Measurements from ENCODE around the gene FICD. TPM values are rescaled to one million over a fixed set of nuclear protein-coding genes. Genes with fewer than 3 reads are reported as not detected.

The FICD gene
- total and polyA plus RNA-seq, 2 of the 13 experiments (the other 11 are each of a cell fraction or from before 2014, with no cell fraction given), result 0.99 to 3.0 TPM

DNA sequence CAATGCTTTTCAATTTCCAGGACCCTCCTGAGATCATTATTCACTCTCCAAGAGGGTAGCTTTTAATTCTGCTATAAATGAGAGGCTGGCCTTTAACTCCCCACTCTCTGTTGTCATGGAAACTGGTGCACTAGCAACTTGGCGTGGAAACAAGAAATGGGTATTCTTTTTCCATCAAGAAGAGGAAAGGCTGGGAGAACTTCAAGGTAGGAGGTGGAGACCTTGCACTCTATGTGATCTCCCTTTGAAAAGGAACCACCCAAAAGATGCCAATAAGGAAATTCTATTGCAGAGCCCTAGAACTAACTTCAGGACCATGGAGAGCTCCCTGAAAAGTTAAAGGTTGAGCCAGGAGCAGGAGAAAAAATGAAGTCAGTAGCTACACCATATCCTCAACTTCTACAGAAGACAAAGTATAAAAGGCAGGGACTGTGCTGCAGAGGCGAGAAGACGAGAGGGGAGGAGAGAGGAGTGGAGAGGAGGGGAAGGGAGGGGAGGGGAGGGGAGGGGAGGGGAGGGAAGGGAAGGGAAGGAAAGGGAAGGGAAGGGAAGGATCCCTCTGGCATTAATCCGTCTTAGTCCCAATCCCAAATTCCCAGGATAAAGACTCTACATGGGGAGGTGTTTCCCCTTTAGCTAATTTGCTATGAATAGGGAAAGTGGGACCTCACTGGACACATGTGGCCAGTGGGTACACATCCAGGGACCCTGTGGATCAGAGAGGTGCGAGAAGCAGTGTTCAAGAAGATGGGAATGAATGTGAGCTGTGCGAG lies 46.7 kb upstream of the FICD start:
- Histone ChIP-seq H3K9me3 (ENCODE audit: low read length) (no peaks in the 10 kb centered on the region), H3K9ac (ENCODE audit: insufficient read depth, low read depth, low read length) (no peak overlapping the region), H3K4me3 (replicated peaks in 1 of 3; ENCODE audit: insufficient read depth in 1 of 3, low read depth in 2 of 3, low read length in 3 of 3) (no peak overlapping the region), H2AFZ (ENCODE audit: low read length) (no peak overlapping the region), H3K4me2 (ENCODE audit: low read depth, low read length) (no peak overlapping the region), H3K79me2 (ENCODE audit: insufficient read depth, low read length) (no peaks in the 10 kb centered on the region), H3K27me3 (ENCODE audit: control insufficient read depth in 1 of 2, insufficient read depth in 2 of 2, low read length in 2 of 2) (no peaks in the 10 kb centered on the region; a peak in 2 of 5 replicates), H3K27ac (ENCODE audit: extremely low read length, insufficient read depth, low read length) (no peak overlapping the region), H3K4me1 (ENCODE audit: insufficient read depth, low read length) (no peaks in the 10 kb centered on the region), H3K36me3 (replicated peaks in 1 of 2; ENCODE audit: control insufficient read depth in 1 of 2, insufficient read depth in 2 of 2, low read length in 2 of 2) (no peaks in the 10 kb centered on the region), H4K20me1 (ENCODE audit: insufficient read depth, low read length) (no peaks in the 10 kb centered on the region)
- ChIA-PET CTCF (ENCODE audit: low intra/inter-chr PET ratio, low total read pairs) (no interaction called here), POLR2A (no interaction called here)
- DNase-seq (ENCODE audit: low spot score), result peak; percentile 21
- intact Hi-C loops (cut with micrococcal nuclease; ENCODE audit: unreplicated experiment), result no loop called here
- in situ Hi-C loops (cut with HindIII; ENCODE audit: extremely low pct_ligation_motif_present, low pct_unique_long_range_greater_than_20kb), result no loop called here
- 8% methylated on average over 6 of the region's 6 CpGs for WGBS (ENCODE audit: low lambda C conversion rate)
- no TSS peak for BruUV-seq (replicated peaks)
- no peak for FAIRE-seq
- ATAC-seq, result no peak
- TF ChIP-seq CSRNP1 (CRISPR knock-in tag; IDR thresholded peaks at IDR 0.05) (no peak), ZNF678 (CRISPR knock-in tag; IDR thresholded peaks at IDR 0.05) (no peak), PCBP1 (IDR thresholded peaks at IDR 0.05; ENCODE audit: borderline replicate concordance, low read depth, low read length) (0 out of 2 replicates have a peak, but pooled peaks have one; percentile 83), MYNN (CRISPR knock-in tag; IDR thresholded peaks at IDR 0.05; ENCODE audit: low read depth) (no peak), ETS1 (CRISPR knock-in tag; IDR thresholded peaks at IDR 0.05) (no peak), ZBTB3 (CRISPR knock-in tag; IDR thresholded peaks at IDR 0.05; ENCODE audit: borderline replicate concordance, low read depth) (no peak), EHMT2 (IDR thresholded peaks at IDR 0.05; ENCODE audit: borderline replicate concordance, low read depth, low read length) (peak; percentile 89), KDM4B (CRISPR knock-in tag; IDR thresholded peaks at IDR 0.05) (no peak), FOSL1 (CRISPR knock-in tag; IDR thresholded peaks at IDR 0.05; ENCODE audit: borderline replicate concordance) (no peak), RXRB (CRISPR knock-in tag; IDR thresholded peaks at IDR 0.05; ENCODE audit: borderline replicate concordance) (peak; percentile 23; the same call in 1 of the 2 replicates), ZNF331 (CRISPR knock-in tag; IDR thresholded peaks at IDR 0.05) (peak; percentile 81), ZNF841 (CRISPR knock-in tag; IDR thresholded peaks at IDR 0.05; ENCODE audit: borderline replicate concordance) (no peak)
- TF ChIP-seq, protein P1, sequence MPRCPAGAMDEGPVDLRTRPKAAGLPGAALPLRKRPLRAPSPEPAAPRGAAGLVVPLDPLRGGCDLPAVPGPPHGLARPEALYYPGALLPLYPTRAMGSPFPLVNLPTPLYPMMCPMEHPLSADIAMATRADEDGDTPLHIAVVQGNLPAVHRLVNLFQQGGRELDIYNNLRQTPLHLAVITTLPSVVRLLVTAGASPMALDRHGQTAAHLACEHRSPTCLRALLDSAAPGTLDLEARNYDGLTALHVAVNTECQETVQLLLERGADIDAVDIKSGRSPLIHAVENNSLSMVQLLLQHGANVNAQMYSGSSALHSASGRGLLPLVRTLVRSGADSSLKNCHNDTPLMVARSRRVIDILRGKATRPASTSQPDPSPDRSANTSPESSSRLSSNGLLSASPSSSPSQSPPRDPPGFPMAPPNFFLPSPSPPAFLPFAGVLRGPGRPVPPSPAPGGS (CRISPR knock-in tag; IDR thresholded peaks at IDR 0.05), result no peak
- TF ChIP-seq, protein P2, sequence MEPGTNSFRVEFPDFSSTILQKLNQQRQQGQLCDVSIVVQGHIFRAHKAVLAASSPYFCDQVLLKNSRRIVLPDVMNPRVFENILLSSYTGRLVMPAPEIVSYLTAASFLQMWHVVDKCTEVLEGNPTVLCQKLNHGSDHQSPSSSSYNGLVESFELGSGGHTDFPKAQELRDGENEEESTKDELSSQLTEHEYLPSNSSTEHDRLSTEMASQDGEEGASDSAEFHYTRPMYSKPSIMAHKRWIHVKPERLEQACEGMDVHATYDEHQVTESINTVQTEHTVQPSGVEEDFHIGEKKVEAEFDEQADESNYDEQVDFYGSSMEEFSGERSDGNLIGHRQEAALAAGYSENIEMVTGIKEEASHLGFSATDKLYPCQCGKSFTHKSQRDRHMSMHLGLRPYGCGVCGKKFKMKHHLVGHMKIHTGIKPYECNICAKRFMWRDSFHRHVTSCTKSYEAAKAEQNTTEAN (CRISPR knock-in tag; conservative IDR thresholded peaks at IDR 0.05), result no peak
- TF ChIP-seq, protein P3, sequence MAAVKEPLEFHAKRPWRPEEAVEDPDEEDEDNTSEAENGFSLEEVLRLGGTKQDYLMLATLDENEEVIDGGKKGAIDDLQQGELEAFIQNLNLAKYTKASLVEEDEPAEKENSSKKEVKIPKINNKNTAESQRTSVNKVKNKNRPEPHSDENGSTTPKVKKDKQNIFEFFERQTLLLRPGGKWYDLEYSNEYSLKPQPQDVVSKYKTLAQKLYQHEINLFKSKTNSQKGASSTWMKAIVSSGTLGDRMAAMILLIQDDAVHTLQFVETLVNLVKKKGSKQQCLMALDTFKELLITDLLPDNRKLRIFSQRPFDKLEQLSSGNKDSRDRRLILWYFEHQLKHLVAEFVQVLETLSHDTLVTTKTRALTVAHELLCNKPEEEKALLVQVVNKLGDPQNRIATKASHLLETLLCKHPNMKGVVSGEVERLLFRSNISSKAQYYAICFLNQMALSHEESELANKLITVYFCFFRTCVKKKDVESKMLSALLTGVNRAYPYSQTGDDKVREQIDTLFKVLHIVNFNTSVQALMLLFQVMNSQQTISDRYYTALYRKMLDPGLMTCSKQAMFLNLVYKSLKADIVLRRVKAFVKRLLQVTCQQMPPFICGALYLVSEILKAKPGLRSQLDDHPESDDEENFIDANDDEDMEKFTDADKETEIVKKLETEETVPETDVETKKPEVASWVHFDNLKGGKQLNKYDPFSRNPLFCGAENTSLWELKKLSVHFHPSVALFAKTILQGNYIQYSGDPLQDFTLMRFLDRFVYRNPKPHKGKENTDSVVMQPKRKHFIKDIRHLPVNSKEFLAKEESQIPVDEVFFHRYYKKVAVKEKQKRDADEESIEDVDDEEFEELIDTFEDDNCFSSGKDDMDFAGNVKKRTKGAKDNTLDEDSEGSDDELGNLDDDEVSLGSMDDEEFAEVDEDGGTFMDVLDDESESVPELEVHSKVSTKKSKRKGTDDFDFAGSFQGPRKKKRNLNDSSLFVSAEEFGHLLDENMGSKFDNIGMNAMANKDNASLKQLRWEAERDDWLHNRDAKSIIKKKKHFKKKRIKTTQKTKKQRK (IDR thresholded peaks at IDR 0.05; ENCODE audit: low read length), result no peak

Measured in HepG2 (cell line).